ENCODE results near the gene SGO1.
"Not testable (repeated sequence)": the region's sequence is repeated elsewhere in the genome, so short reads cannot be mapped to it uniquely, and the experiment has no call there.

SGO1 gene

DNA sequence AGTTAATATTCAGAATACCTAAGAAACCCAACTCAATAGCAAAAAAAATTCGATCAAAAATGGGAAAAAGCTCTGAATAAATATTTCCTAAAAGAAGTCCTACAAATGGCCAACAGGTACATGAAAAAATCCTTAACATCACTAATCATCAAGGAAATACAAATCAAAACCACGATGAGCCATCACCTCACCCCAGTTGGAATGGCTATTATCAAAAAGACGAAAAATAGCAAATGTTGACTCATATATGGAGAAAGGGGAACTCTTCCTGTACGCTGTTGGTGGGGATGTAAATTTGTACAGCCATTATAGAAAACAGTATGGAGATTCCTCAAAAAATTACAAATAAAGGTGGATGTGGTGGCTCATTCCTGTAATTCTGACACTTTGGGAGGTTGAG is 29.6 kb upstream of the SGO1 start:
- no peak for DNase-seq (ENCODE audit: low read depth, low spot score)
- no peaks in the 10 kb centered on the region for H3K4me1 ChIP-seq (ENCODE audit: insufficient read depth, insufficient read length)
- TF ChIP-seq YY1 (IDR thresholded peaks at IDR 0.05; ENCODE audit: insufficient read depth, insufficient read length) (no peak), SUZ12 (IDR thresholded peaks at IDR 0.05; ENCODE audit: extremely low read depth, insufficient read depth, insufficient read length) (no peak), ZNF274 (IDR thresholded peaks at IDR 0.05; ENCODE audit: low read depth, low read length) (no peak)
- H3K4me3 ChIP-seq (ENCODE audit: insufficient read length, low read depth), result no peak overlapping the region
- H3K36me3 ChIP-seq (ENCODE audit: insufficient read depth, insufficient read length, low read length), result no peaks in the 10 kb centered on the region
- H3K27me3 ChIP-seq (ENCODE audit: insufficient read depth, insufficient read length), result no peaks in the 10 kb centered on the region
- no peak overlapping the region for H3K9ac ChIP-seq (ENCODE audit: insufficient read length, low read depth)
- no peaks in the 10 kb centered on the region for H3K9me3 ChIP-seq (ENCODE audit: insufficient read depth, low read length)

DNA sequence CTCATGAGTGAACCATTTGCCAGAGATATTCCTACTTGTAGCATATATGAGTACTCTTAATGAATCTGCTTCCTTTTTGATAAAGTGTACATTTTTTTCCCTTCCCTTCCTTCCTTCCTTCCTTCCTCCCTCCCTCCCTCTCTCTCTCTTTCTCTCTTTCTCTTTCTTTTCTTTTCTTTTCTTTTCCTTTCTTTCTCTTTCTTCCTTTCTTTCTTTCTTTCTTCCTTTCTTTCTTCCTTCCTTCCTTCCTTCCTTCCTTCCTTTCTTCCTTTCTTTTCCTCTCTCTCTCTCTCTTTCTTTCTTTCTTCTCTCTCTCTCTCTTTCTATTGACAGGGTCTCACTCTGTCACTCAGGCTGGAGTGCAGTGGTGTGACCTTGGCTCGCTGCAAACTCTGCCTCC is 27.5 kb upstream of the SGO1 start:
- H3K9ac ChIP-seq (ENCODE audit: insufficient read length, low read depth); H3K36me3 ChIP-seq (ENCODE audit: insufficient read depth, insufficient read length, low read length); DNase-seq (ENCODE audit: low read depth, low spot score); H3K9me3 ChIP-seq (ENCODE audit: insufficient read depth, low read length); H3K27me3 ChIP-seq (ENCODE audit: insufficient read depth, insufficient read length); H3K4me3 ChIP-seq (ENCODE audit: insufficient read length, low read depth); H3K4me1 ChIP-seq (ENCODE audit: insufficient read depth, insufficient read length): not testable (repeated sequence)

DNA sequence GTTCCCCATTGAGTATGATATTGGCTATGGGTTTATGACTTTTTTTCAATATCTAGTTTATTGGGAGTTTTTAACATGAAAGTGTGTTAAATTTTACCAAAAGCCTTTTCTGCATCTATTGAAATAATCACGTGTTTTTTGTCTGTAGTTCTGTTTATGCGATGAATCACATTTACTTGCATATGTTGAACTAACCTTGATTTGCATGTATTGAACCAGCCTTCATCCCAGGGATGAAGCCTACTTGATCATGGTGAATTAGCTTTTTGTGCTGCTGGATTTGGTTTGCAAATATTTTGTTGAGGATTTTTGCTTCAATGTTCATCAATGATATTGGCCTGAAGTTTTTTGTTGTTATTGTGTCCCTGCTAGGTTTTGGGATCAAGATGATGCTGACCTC is 21.9 kb upstream of the SGO1 start:
- not testable (repeated sequence) for H3K9me3 ChIP-seq (ENCODE audit: insufficient read depth, low read length); H3K9ac ChIP-seq (ENCODE audit: insufficient read length, low read depth); H3K4me3 ChIP-seq (ENCODE audit: insufficient read length, low read depth); DNase-seq (ENCODE audit: low read depth, low spot score); H3K27me3 ChIP-seq (ENCODE audit: insufficient read depth, insufficient read length); H3K4me1 ChIP-seq (ENCODE audit: insufficient read depth, insufficient read length); H3K36me3 ChIP-seq (ENCODE audit: insufficient read depth, insufficient read length, low read length)

DNA sequence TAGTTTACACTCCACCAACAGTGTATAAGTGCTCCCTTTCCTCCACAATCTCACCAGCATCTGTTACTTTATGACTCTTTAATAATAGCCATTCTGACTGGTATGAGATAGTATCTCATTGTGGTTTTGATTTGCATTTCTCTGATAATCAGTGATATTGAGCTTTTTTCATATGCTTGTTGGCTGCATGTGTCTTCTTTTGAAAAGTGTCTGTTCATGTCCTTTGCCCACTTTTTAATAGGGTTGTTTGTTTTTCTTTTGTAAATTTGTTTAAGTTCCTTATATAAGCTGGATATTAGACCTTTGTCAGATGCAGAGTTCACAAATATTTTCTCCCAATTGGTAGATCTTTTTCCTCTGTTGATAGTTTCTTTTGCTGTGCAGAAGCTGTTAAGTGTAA is 19.9 kb upstream of the SGO1 start:
- DNase-seq (ENCODE audit: low read depth, low spot score); H3K9me3 ChIP-seq (ENCODE audit: insufficient read depth, low read length); H3K4me1 ChIP-seq (ENCODE audit: insufficient read depth, insufficient read length); H3K27me3 ChIP-seq (ENCODE audit: insufficient read depth, insufficient read length); H3K4me3 ChIP-seq (ENCODE audit: insufficient read length, low read depth); H3K9ac ChIP-seq (ENCODE audit: insufficient read length, low read depth); H3K36me3 ChIP-seq (ENCODE audit: insufficient read depth, insufficient read length, low read length): not testable (repeated sequence)

DNA sequence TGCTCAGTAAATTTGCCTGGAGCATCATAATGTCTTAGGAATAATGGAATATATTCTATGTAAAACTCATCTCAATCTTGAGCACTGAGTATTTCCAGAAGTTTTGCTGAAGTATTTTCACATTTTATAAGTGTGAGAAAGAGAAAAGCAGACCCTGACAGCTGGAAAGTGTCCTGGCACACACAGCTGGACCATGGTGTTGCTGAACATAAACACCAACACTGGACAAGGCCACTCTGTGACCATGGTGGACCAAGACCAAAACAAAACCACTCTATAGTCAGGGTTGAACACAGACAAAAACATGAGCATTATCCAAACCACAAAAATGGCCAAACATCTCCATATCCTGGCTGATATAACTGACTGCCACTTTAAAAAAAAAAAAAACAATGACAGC is 15.1 kb upstream of the SGO1 start:
- peaks cover 4% of the 10 kb centered on the region; the same call in 1 of the 2 replicates for H3K9me3 ChIP-seq (ENCODE audit: insufficient read depth, low read length)
- no peaks in the 10 kb centered on the region for H3K36me3 ChIP-seq (ENCODE audit: insufficient read depth, insufficient read length, low read length)
- TF ChIP-seq SUZ12 (IDR thresholded peaks at IDR 0.05; ENCODE audit: extremely low read depth, insufficient read depth, insufficient read length) (no peak), ZNF274 (IDR thresholded peaks at IDR 0.05; ENCODE audit: low read depth, low read length) (no peak), YY1 (IDR thresholded peaks at IDR 0.05; ENCODE audit: insufficient read depth, insufficient read length) (no peak)
- DNase-seq (ENCODE audit: low read depth, low spot score), result no peak
- no peaks in the 10 kb centered on the region for H3K4me1 ChIP-seq (ENCODE audit: insufficient read depth, insufficient read length)
- no peaks in the 10 kb centered on the region for H3K27me3 ChIP-seq (ENCODE audit: insufficient read depth, insufficient read length)
- H3K4me3 ChIP-seq (ENCODE audit: insufficient read length, low read depth), result no peak overlapping the region
- H3K9ac ChIP-seq (ENCODE audit: insufficient read length, low read depth), result no peak overlapping the region

DNA sequence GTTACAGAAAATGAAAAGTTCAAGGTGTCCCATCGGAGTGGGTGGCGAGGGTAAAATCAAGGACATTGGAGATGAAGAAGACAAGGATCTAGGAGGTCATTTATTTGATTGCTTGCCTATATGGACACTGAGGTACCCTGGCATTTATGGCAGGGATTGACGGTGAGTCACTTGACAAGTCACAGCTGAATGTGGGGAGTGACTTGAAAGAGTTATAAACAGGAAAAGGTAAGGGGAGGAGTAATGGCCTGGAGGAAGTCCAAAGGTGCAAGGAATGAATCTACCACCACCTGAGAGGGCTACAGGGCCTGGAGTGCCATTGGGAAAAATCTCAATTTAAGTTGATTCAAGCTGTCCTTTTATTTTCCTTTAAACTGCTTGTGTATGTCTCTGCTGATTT is 11.8 kb upstream of the SGO1 start:
- Histone ChIP-seq H3K4me3 (ENCODE audit: insufficient read length, low read depth) (no peak overlapping the region), H3K27me3 (ENCODE audit: insufficient read depth, insufficient read length) (no peaks in the 10 kb centered on the region), H3K36me3 (ENCODE audit: insufficient read depth, insufficient read length, low read length) (no peaks in the 10 kb centered on the region), H3K9ac (ENCODE audit: insufficient read length, low read depth) (no peak overlapping the region), H3K9me3 (ENCODE audit: insufficient read depth, low read length) (no peaks in the 10 kb centered on the region), H3K4me1 (ENCODE audit: insufficient read depth, insufficient read length) (no peaks in the 10 kb centered on the region)
- TF ChIP-seq ZNF274 (IDR thresholded peaks at IDR 0.05; ENCODE audit: low read depth, low read length) (no peak), SUZ12 (IDR thresholded peaks at IDR 0.05; ENCODE audit: extremely low read depth, insufficient read depth, insufficient read length) (no peak), YY1 (IDR thresholded peaks at IDR 0.05; ENCODE audit: insufficient read depth, insufficient read length) (no peak)
- DNase-seq (ENCODE audit: low read depth, low spot score), result no peak

DNA sequence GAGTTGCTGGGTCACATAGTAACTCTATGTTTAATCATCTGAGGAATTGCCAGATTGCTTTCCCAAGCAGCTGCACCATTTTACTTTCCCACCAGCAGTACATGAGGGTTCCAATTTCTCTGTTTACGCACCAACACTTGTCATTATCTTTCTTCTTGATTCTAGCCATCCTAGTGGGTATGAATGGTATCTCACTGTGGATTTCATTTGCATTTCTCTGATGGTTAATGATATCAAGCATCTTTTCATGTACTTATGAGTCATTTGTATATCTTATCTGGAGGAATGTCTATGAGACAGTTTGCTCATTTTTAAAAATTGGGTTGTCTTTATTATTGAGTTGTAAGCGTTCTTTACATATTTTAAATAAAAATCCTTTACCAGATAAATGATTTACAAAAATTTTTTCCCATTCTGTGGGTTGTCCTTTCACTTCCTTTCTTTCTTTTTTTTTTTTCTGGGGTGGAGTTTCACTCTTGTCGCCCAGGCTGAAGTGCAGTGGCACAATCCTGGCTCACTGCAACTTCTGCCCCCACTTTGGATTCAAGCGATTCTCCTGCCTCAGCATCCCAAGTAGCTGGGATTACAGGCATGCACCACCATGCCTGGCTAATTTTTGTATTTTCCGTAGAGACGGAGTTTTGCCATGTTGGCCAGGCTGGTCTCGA is 8.9 kb upstream of the SGO1 start:
- no peaks in the 10 kb centered on the region for H3K9me3 ChIP-seq (ENCODE audit: insufficient read depth, low read length)
- no peaks in the 10 kb centered on the region for H3K4me1 ChIP-seq (ENCODE audit: insufficient read depth, insufficient read length)
- H3K9ac ChIP-seq (ENCODE audit: insufficient read length, low read depth), result no peak overlapping the region
- no peak for TF ChIP-seq ZNF274 (IDR thresholded peaks at IDR 0.05; ENCODE audit: low read depth, low read length)
- no peak for TF ChIP-seq SUZ12 (IDR thresholded peaks at IDR 0.05; ENCODE audit: extremely low read depth, insufficient read depth, insufficient read length)
- H3K4me3 ChIP-seq (ENCODE audit: insufficient read length, low read depth), result no peak overlapping the region
- no peaks in the 10 kb centered on the region for H3K27me3 ChIP-seq (ENCODE audit: insufficient read depth, insufficient read length)
- no peaks in the 10 kb centered on the region for H3K36me3 ChIP-seq (ENCODE audit: insufficient read depth, insufficient read length, low read length)
- DNase-seq (ENCODE audit: low read depth, low spot score), result no peak

DNA sequence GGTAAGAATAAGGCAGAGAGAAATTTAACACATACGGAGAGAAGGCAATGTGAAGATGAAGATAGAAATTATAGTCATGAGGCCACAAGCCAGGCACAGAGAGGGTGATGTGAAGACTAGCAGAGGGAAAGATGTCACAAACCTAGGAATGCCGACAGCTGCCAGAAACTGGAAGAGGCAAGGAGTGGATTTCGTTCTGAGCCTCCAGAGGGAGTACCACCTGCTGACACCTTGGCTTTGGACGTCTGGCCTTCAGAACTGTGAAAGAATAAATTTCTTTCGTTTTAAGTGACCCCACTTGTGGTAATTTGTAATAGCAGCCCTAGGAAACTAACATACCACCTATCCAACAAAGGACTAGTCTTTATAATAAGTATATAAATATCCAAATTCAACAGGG is 5.0 kb upstream of the SGO1 start:
- DNase-seq (ENCODE audit: low read depth, low spot score), result no peak
- Histone ChIP-seq H3K4me3 (ENCODE audit: insufficient read length, low read depth) (no peak overlapping the region), H3K27me3 (ENCODE audit: insufficient read depth, insufficient read length) (no peaks in the 10 kb centered on the region), H3K9me3 (ENCODE audit: insufficient read depth, low read length) (no peaks in the 10 kb centered on the region), H3K9ac (ENCODE audit: insufficient read length, low read depth) (no peak overlapping the region), H3K36me3 (ENCODE audit: insufficient read depth, insufficient read length, low read length) (no peaks in the 10 kb centered on the region), H3K4me1 (ENCODE audit: insufficient read depth, insufficient read length) (peaks cover 5% of the 10 kb centered on the region)
- TF ChIP-seq ZNF274 (IDR thresholded peaks at IDR 0.05; ENCODE audit: low read depth, low read length) (no peak), SUZ12 (IDR thresholded peaks at IDR 0.05; ENCODE audit: extremely low read depth, insufficient read depth, insufficient read length) (no peak), YY1 (IDR thresholded peaks at IDR 0.05; ENCODE audit: insufficient read depth, insufficient read length) (no peak)

Data from NT2/D1 (cell line).